ENCODE results near the gene HS3ST5. TPM values are rescaled to one million over a fixed set of nuclear protein-coding genes. Genes with fewer than 3 reads are reported as not detected.
"Not testable (repeated sequence)": the region's sequence is repeated elsewhere in the genome, so short reads cannot be mapped to it uniquely, and the experiment has no call there.

HS3ST5 gene
- total RNA-seq, 3 donors from 2014 or later: not detected

DNA sequence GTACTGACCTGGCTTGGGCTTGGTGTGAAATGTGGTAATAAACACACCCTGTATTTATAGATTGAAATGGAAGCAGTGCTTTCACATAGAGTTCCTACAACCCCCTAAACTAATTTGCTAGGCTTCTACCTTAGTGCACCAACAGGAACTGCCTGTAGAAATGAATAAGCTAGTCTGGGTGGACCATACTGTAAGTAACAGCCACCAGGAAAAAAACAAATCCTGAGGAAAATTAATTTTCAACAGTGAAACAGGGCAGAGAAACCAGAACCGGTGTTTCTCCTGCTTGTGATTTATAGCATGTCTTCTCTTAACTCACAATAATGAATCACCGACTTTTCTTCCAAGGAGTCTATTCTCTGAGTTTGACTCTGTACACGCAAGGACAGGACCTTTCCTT, 187.1 kb downstream of the HS3ST5 start:
- Histone ChIP-seq H3K9me3 (no peaks in the 10 kb centered on the region), H3K27me3 (no peaks in the 10 kb centered on the region), H3K4me3 (no peak overlapping the region), H3K4me1 (no peaks in the 10 kb centered on the region), H3K36me3 (no peaks in the 10 kb centered on the region), H3K27ac (no peak overlapping the region)
- TF ChIP-seq POLR2AphosphoS5 (IDR thresholded peaks at IDR 0.05) (no peak), POLR2A (IDR thresholded peaks at IDR 0.05) (no peak)
- TF ChIP-seq, protein P1, sequence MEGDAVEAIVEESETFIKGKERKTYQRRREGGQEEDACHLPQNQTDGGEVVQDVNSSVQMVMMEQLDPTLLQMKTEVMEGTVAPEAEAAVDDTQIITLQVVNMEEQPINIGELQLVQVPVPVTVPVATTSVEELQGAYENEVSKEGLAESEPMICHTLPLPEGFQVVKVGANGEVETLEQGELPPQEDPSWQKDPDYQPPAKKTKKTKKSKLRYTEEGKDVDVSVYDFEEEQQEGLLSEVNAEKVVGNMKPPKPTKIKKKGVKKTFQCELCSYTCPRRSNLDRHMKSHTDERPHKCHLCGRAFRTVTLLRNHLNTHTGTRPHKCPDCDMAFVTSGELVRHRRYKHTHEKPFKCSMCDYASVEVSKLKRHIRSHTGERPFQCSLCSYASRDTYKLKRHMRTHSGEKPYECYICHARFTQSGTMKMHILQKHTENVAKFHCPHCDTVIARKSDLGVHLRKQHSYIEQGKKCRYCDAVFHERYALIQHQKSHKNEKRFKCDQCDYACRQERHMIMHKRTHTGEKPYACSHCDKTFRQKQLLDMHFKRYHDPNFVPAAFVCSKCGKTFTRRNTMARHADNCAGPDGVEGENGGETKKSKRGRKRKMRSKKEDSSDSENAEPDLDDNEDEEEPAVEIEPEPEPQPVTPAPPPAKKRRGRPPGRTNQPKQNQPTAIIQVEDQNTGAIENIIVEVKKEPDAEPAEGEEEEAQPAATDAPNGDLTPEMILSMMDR (IDR thresholded peaks at IDR 0.05): no peak
- no peak for DNase-seq (ENCODE audit: low spot score in 2 of 2)
- intact Hi-C loops (cut with DNase I; ENCODE audit: low total_unique reads): loop anchor here (1.0 kb wide), 1 partner anchor 27 kb away; no protein-coding TSS in a partner anchor

GRCh38 chr6:114154812-114155211, 188.0 kb downstream of the HS3ST5 start:
- H3K4me1 ChIP-seq: no peaks in the 10 kb centered on the region
- no peaks in the 10 kb centered on the region for H3K27me3 ChIP-seq
- H3K27ac ChIP-seq: no peak overlapping the region
- TF ChIP-seq, protein P1 (IDR thresholded peaks at IDR 0.05): no peak
- TF ChIP-seq POLR2A (IDR thresholded peaks at IDR 0.05): no peak
- TF ChIP-seq POLR2AphosphoS5 (IDR thresholded peaks at IDR 0.05): no peak
- intact Hi-C loops (cut with DNase I; ENCODE audit: low total_unique reads): no loop called here
- H3K4me3 ChIP-seq: no peak overlapping the region
- H3K9me3 ChIP-seq: no peaks in the 10 kb centered on the region
- no peaks in the 10 kb centered on the region for H3K36me3 ChIP-seq
- no peak for DNase-seq (ENCODE audit: low spot score in 2 of 2)

DNA sequence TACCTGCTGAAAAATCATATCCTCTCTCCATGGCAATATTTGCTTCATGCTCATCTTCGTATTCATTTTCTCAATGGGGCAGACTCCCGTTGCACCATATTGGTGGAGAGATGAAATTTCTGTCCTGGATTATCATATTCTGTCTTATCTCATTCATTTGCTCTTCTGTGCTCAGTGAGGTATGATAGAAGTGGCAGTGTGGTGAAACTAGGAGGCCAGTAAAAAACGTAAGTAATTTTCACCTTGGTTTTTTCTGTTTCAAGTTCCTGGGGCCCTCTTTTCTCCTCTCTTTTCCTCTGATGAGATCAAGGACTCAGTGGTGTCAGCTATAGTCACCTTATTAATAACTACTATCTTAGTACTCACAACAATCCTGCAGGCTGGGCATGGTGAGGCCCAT, 189.4 kb downstream of the HS3ST5 start:
- intact Hi-C loops (cut with DNase I; ENCODE audit: low total_unique reads): no loop called here
- H3K27me3 ChIP-seq: no peaks in the 10 kb centered on the region
- H3K9me3 ChIP-seq: no peaks in the 10 kb centered on the region
- no peaks in the 10 kb centered on the region for H3K36me3 ChIP-seq
- H3K4me3 ChIP-seq: no peak overlapping the region
- no peak for DNase-seq (ENCODE audit: low spot score in 2 of 2)
- H3K27ac ChIP-seq: no peak overlapping the region
- no peaks in the 10 kb centered on the region for H3K4me1 ChIP-seq
- TF ChIP-seq, protein P1 (IDR thresholded peaks at IDR 0.05): no peak
- no peak for TF ChIP-seq POLR2A (IDR thresholded peaks at IDR 0.05)
- TF ChIP-seq POLR2AphosphoS5 (IDR thresholded peaks at IDR 0.05): no peak

- Histone ChIP-seq H3K36me3 (no peaks in the 10 kb centered on the region), H3K4me3 (no peak overlapping the region), H3K27ac (no peak overlapping the region), H3K27me3 (no peaks in the 10 kb centered on the region), H3K4me1 (no peaks in the 10 kb centered on the region), H3K9me3 (peaks cover 0 to 11% of the 10 kb centered on the region in 2 donors)
- TF ChIP-seq POLR2A (IDR thresholded peaks at IDR 0.05) (no peak), POLR2AphosphoS5 (IDR thresholded peaks at IDR 0.05) (no peak)
- TF ChIP-seq, protein P1 (IDR thresholded peaks at IDR 0.05): no peak
- intact Hi-C loops (cut with DNase I; ENCODE audit: low total_unique reads): no loop called here
- DNase-seq (ENCODE audit: low spot score in 2 of 2): no peak
These were observed 191.6 kb downstream of the HS3ST5 start for GRCh38 chr6:114151064-114151690.

DNA sequence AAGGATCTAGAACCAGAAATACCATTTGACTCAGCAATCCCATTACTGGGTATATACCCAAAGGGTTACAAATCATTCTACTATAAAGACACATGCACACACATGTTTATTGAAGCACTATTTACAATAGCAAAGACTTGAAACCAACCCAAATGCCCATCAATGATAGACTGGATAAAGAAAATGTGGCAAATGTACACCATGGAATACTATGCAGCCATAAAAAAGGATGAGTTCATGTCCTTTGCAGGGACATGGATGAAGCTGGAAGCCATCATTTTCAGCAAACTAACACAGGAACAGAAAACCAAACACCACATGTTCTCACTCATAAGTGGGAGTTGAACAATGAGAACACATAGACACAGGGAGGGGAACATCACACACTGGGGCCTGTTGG, 193.6 kb downstream of the HS3ST5 start:
- H3K4me3 ChIP-seq; H3K27ac ChIP-seq; DNase-seq (ENCODE audit: low spot score in 2 of 2); H3K27me3 ChIP-seq; H3K36me3 ChIP-seq; intact Hi-C loops (cut with DNase I; ENCODE audit: low total_unique reads); H3K4me1 ChIP-seq: not testable (repeated sequence)
- peaks cover 0 to 11% of the 10 kb centered on the region in 2 donors for H3K9me3 ChIP-seq

All from breast epithelium (tissue), 4 donors.